LHCN-M2 (cell line): ENCODE results near the gene TTC22. TPM values are rescaled to one million over a fixed set of nuclear protein-coding genes. Genes with fewer than 3 reads are reported as not detected.
A peak's percentile ranks its signal among the peaks of the same experiment; 100 is the strongest.

Source experiments
- DNase-seq: peaks from one replicate; pipeline ENCODE4 v3.0.0-alpha.2; 2012; ENCODE audit warnings: low read depth
- total RNA-seq: library from RNA; depleted of rRNA; stranded (reverse); fragments of >200 nt; gene quantifications from 2 replicates; pipeline ENCODE4 v1.2.3, GENCODE V29; 2014

Gene TTC22
- total RNA-seq, 1 experiment from 2014 or later, result not detected

- DNase-seq, result no peak
Observed at GRCh38 chr1:54834007-54834541, 33.0 kb upstream of the TTC22 start.

GRCh38 chr1:54833121-54833520 lies 32.0 kb upstream of the TTC22 start:
- no peak for DNase-seq

GRCh38 chr1:54826226-54826816 lies 25.2 kb upstream of the TTC22 start:
- DNase-seq, result no peak

GRCh38 chr1:54825696-54826095 lies 24.6 kb upstream of the TTC22 start:
- no peak for DNase-seq

- no peak for DNase-seq
Observed at GRCh38 chr1:54823670-54824069, 22.5 kb upstream of the TTC22 start.

GRCh38 chr1:54819733-54820132 lies 18.6 kb upstream of the TTC22 start:
- DNase-seq, result no peak

GRCh38 chr1:54819195-54819536 lies 18.0 kb upstream of the TTC22 start:
- no peak for DNase-seq

- no peak for DNase-seq
Observed at GRCh38 chr1:54818461-54819194, 17.5 kb upstream of the TTC22 start.

- no peak for DNase-seq
Observed at GRCh38 chr1:54816951-54817350, 15.8 kb upstream of the TTC22 start.

GRCh38 chr1:54816130-54816529 lies 15.0 kb upstream of the TTC22 start:
- DNase-seq, result no peak

- DNase-seq, result no peak
Observed at GRCh38 chr1:54815086-54815876, 14.2 kb upstream of the TTC22 start.

- DNase-seq, result no peak
Observed at GRCh38 chr1:54814571-54814970, 13.4 kb upstream of the TTC22 start.

GRCh38 chr1:54814126-54814498 lies 13.0 kb upstream of the TTC22 start:
- no peak for DNase-seq

- no peak for DNase-seq
Observed at GRCh38 chr1:54813485-54814125, 12.5 kb upstream of the TTC22 start.

- DNase-seq, result no peak
Observed at GRCh38 chr1:54812801-54813484, 11.8 kb upstream of the TTC22 start.

GRCh38 chr1:54811739-54812655 lies 10.9 kb upstream of the TTC22 start:
- no peak for DNase-seq

GRCh38 chr1:54811066-54811465 lies 9.9 kb upstream of the TTC22 start:
- DNase-seq, result no peak

GRCh38 chr1:54810153-54810942 lies 9.2 kb upstream of the TTC22 start:
- DNase-seq, result peak; percentile 38

GRCh38 chr1:54809496-54810074 lies 8.5 kb upstream of the TTC22 start:
- DNase-seq, result no peak
